ENCODE measurements around the gene MAGEE2.
"Not testable (repeated sequence)": the region's sequence is repeated elsewhere in the genome, so short reads cannot be mapped to it uniquely, and the experiment has no call there.

The MAGEE2 gene, protein sequence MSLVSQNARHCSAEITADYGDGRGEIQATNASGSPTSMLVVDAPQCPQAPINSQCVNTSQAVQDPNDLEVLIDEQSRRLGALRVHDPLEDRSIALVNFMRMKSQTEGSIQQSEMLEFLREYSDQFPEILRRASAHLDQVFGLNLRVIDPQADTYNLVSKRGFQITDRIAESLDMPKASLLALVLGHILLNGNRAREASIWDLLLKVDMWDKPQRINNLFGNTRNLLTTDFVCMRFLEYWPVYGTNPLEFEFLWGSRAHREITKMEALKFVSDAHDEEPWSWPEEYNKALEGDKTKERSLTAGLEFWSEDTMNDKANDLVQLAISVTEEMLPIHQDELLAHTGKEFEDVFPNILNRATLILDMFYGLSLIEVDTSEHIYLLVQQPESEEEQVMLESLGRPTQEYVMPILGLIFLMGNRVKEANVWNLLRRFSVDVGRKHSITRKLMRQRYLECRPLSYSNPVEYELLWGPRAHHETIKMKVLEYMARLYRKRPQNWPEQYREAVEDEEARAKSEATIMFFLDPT

DNA sequence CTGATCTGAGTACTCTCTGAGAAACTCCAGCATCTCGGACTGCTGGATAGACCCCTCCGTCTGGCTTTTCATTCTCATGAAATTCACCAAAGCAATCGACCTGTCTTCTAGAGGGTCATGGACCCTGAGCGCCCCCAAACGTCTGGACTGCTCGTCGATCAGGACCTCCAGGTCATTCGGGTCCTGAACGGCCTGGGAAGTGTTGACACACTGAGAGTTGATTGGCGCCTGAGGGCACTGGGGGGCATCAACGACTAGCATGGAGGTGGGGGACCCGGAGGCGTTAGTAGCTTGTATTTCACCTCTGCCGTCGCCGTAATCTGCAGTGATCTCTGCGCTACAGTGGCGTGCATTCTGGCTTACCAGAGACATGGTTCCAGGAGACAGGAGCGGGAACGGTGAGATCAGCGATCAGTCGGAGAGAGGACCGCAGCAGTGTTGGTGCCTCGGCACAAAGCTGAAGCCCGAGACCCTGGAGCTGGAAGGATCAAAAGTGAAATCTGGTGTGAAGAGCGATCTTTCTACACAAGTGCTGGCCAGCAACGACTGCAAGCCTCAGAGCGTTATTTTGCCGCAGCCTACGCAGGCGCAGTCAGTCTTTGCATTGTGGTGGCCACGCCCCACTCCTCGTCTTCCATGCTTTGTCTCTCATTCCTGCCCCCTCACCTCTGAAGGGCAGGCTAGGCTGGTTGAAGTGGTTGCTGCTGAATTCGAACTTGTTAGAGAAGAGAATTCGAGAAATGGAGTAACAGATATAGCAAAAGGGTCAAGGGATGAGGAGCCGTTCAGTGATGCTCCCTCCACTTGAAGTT is at the start of gene MAGEE2:
TSS of gene MAGEE2 (minus strand) at position 575 of the 812 bp plus-strand sequence. CDS start at position 372, 203 bp downstream.
- no peak for DNase-seq

DNA sequence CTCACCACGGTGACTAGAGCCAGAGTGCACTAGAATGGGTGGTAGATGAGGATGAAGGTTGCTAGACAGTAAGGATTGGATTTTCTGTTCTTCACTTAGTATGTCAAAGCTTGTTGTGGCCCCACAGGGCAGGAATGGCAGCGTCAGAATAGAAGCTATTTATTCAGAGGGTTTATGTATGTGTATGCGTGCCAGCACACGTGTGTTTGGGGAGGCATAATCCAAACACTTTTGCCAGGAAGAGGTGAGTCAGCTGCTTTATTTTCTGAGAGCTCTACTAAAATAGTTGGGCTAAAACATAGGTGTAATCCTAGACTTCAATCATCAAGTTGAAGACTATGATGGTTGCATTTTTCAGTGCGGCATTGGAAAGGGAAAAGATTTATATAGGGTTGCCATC is 1.2 kb upstream of the MAGEE2 start:
- no peak for DNase-seq

DNA sequence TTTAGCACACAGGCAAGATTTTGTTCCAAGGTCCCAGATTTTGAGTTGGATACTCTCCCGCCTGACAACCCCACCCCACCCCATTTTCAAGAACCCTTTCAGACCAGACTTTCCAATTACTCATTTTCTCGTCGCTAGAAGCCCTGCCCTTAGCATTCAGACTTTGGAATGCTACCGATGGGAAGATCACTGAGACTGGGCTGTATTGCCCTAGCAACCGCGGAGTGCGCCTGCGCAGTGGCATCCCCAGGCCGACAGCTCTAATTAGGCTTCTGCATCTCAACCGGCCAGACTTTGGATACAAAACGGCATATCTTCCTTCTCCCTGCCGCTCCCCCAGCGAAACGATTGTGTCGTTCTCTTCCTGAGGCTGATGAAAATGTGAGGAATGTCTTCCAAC is 3.4 kb downstream of the MAGEE2 start:
- DNase-seq: no peak

DNA sequence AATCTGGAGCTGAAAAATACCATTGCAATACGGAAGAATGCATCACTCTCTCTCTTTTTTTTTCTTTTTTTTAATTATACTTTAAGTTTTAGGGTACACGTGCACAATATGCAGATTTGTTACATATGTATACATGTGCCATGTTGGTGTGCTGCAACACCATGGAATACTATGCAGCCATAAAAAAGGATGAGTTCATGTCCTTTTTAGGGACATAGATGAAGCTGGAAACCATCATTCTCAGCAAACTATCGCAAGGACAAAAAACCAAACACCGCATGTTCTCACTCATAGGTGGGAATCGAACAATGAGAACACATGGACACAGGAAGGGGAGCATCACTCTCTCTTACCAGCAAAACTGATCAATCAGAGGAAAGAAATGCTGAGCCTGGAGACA is 17.0 kb downstream of the MAGEE2 start:
- DNase-seq: not testable (repeated sequence)

DNA sequence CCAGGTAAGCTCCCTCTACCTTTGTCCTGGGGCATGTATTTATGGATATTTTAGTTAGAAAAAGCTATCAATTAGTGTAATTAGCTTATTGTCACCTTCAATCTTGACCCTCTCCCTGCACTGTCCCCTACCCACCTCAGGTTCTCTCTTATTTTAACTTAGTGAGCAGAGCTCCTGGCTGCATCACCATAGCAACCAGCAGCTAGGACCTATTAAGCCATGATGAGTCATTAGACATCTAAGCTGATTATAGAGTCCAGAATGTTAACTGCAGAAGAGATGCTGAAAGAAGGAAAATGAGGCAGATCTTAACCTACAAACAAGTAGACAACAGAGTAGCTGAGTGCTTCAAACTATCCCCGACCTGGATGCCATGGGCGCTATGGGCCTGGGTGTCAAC is 36.6 kb downstream of the MAGEE2 start:
- no peak for DNase-seq

DNA sequence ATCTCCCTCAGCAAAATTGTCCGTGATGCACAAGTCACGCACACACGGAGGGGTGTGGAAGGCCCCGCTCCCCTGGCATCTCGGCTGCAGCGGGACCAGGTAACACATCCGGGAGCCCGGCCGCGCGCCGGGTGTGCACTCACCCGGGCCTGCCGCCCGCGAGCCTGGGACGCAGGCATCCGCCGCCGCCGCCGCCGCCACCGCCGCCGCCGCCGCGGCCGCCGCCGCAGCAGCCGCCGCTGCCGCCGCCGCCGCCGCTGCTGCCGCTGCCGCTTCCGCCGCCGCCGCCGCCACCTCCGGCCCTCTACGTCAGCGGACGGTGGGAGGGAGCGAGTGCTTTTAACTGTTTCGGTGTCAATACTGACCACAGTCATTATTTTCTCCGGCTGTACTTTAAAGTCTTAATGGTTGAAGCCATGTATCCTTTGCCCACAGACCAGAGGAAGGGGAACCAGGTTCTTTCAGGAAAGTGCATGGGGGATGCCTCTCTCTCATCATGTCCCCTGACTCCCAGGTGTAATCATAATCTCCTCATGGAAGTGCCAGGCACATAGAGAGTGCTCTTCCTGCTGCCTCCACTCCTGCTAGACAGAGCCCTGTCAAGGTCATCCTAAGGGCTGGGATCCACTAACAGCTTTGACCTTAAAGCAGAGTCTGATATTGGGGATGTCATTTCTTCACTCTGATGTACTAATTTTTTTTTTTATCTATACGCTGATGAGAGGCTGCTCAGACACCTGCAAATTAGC is 38.0 kb downstream of the MAGEE2 start:
- no peak for DNase-seq

All from activated CD4-positive, alpha-beta T cell treated with anti-CD3 and anti-CD28 coated beads for 1 hour (primary cell).